C4-2B (cell line): Measurements from ENCODE around the gene EVA1C.
"Not testable (repeated sequence)": the region's sequence is repeated elsewhere in the genome, so short reads cannot be mapped to it uniquely, and the experiment has no call there.

ENCODE experiments used
- ZFX ChIP-seq: fragments of 450-650 bp; IDR thresholded peaks from 2 replicates; pipeline ENCODE4 v1.6.1; 2017
- TF ChIP-seq, protein P1 (sequence below): fragments of 450-650 bp; conservative IDR thresholded peaks from 2 replicates; pipeline ENCODE4 v1.5.1; 2017; ENCODE audit warnings: mild to moderate bottlenecking

GRCh38 chr21:32506411-32506965, 94.0 kb downstream of the EVA1C start:
- TF ChIP-seq, protein P1, sequence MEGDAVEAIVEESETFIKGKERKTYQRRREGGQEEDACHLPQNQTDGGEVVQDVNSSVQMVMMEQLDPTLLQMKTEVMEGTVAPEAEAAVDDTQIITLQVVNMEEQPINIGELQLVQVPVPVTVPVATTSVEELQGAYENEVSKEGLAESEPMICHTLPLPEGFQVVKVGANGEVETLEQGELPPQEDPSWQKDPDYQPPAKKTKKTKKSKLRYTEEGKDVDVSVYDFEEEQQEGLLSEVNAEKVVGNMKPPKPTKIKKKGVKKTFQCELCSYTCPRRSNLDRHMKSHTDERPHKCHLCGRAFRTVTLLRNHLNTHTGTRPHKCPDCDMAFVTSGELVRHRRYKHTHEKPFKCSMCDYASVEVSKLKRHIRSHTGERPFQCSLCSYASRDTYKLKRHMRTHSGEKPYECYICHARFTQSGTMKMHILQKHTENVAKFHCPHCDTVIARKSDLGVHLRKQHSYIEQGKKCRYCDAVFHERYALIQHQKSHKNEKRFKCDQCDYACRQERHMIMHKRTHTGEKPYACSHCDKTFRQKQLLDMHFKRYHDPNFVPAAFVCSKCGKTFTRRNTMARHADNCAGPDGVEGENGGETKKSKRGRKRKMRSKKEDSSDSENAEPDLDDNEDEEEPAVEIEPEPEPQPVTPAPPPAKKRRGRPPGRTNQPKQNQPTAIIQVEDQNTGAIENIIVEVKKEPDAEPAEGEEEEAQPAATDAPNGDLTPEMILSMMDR: not testable (repeated sequence)
- not testable (repeated sequence) for TF ChIP-seq ZFX
